Activated CD4-positive, alpha-beta T cell treated with anti-CD3 and anti-CD28 coated beads, Interleukin-2, amount 10 ng/mL, durations not matched to agents 7 days and 5 days (primary cell): Measurements from ENCODE around the gene DPM2. TPM values are rescaled to one million over a fixed set of nuclear protein-coding genes. Genes with fewer than 3 reads are reported as not detected.

ENCODE experiments used
- CTCF ChIA-PET: fragments of 350-600 bp; sonication (Branson Sonifier 250); formaldehyde crosslinking; loops from one replicate; lab custom pipeline; 2021; ENCODE audit warnings: antibody characterized with exemption; lab: Charles Lee
- POLR2A ChIA-PET: fragments of 350-600 bp; sonication (Branson Sonifier 250); formaldehyde crosslinking; loops from one replicate; lab custom pipeline; 2021; ENCODE audit warnings: antibody characterized with exemption; lab: Charles Lee
- DNase-seq: peaks from one replicate; pipeline ENCODE4 v3.0.0-alpha.2; 2020
- H3K27ac Mint-ChIP-seq: one replicate; pipeline ENCODE4 v1.8.0; 2021; ENCODE audit warnings: mild to moderate bottlenecking, moderate library complexity, mixed read lengths
- H3K27me3 Mint-ChIP-seq: one replicate; pipeline ENCODE4 v1.8.0; 2021; ENCODE audit warnings: mixed read lengths
- H3K36me3 Mint-ChIP-seq: one replicate; pipeline ENCODE4 v1.8.0; 2021; ENCODE audit warnings: low read depth, mixed read lengths
- H3K4me1 Mint-ChIP-seq: one replicate; pipeline ENCODE4 v1.8.0; 2021; ENCODE audit warnings: mixed read lengths
- H3K4me3 Mint-ChIP-seq: one replicate; pipeline ENCODE4 v1.8.0; 2021; ENCODE audit warnings: mild to moderate bottlenecking, moderate library complexity, mixed read lengths
- H3K9me3 Mint-ChIP-seq: one replicate; pipeline ENCODE4 v1.8.0; 2021; ENCODE audit warnings: mixed read lengths
- total RNA-seq, 2 experiments: library from RNA; stranded (reverse); gene quantifications; one replicate each; pipeline ENCODE4 v1.2.3, GENCODE V29; 2021

The DPM2 gene
- total RNA-seq, 2 experiments from 2014 or later, result 79.9 to 80.4 TPM

DNA sequence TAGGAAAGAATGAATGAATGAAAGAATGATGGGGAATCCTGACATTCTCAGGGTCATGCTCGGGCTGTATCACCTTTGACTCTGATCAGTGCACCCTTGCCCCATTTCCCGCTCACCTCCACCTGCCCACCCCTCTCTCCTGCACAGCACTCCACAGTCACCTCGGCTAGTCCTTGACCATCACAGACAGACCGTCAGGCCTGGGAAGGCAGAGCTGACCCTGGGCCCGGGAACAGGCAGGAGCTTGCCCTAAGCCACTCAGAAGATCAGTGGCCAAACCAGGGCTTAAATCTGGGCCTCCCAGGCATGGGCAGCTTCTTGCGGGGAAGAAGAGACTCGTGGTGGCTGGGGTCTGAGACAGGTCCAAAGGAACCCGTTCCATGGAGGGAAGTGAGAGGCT lies 41.8 kb downstream of the DPM2 start:
- peaks cover 14% of the 10 kb centered on the region for H3K9me3 Mint-ChIP-seq

DNA sequence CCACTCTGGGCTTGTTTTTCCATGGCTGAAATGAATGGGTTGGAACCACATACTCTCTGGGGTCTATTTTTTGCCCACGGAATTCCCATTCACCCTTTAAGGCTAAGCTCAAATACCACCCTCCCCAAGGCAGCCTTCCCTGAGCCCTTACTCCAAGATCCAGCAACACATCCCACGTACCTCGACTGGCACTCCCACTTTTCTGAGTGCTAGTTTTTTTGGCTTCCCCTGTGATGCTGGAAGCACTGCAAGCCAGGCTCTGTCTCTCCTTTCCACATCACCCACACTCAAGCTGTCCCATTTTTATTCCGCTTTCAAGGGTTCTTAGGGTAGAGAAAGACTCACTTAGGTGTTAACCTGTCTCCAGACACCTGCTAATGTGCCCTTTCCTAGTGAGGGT lies 44.3 kb downstream of the DPM2 start:
- POLR2A ChIA-PET, result no interaction called here
- Mint-ChIP-seq H3K27me3 (no peaks in the 10 kb centered on the region), H3K4me1 (peaks cover 29% of the 10 kb centered on the region), H3K36me3 (peaks cover 79% of the 10 kb centered on the region), H3K27ac (no peak overlapping the region), H3K9me3 (peaks cover 14% of the 10 kb centered on the region), H3K4me3 (no peak overlapping the region)
- CTCF ChIA-PET, result interaction anchor here (0.7 to 1.6 kb wide), 3 partner anchors 28 to 158 kb away, joined by 3 to 9 read pairs (median 4); partner anchors contain the start of gene TOR2A
- no peak for DNase-seq

More for the DNA sequence above, 41.8 kb downstream of the DPM2 start:
- Mint-ChIP-seq H3K4me3 (no peak overlapping the region), H3K36me3 (peaks cover 74% of the 10 kb centered on the region), H3K27ac (no peak overlapping the region), H3K27me3 (no peaks in the 10 kb centered on the region), H3K4me1 (peaks cover 38% of the 10 kb centered on the region)
- ChIA-PET CTCF (interaction anchor here (1.0 to 1.9 kb wide), 4 partner anchors 14 to 161 kb away, joined by 3 to 8 read pairs (median 4); partner anchors contain the start of gene TOR2A), POLR2A (no interaction called here)
- no peak for DNase-seq

DNA sequence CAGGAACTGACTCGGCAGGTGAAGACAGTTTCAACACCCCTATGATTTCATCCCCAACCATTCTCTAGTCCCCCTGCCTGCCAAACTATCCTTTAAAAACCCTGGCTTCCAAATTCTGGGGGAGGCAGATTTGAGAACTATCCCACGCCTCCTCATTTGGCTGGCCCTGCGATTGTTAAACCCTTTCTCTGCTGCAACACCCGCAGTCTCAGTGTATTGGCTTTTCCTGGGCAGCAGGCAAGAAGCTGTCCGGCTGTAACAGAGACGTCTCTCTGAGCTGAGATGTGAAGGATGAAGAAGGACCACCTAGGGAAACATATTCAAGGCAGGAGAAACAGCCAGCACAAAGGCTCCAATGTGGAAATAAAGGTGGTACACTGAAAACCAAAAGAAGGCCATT lies 44.8 kb downstream of the DPM2 start:
- H3K27me3 Mint-ChIP-seq, result no peaks in the 10 kb centered on the region
- ChIA-PET POLR2A (no interaction called here), CTCF (interaction anchor here (1.2 to 1.6 kb wide), 3 partner anchors 23 to 157 kb away, joined by 4 to 9 read pairs (median 4); partner anchors contain the start of gene TOR2A)
- H3K36me3 Mint-ChIP-seq, result peaks cover 79% of the 10 kb centered on the region
- no peak overlapping the region for H3K4me3 Mint-ChIP-seq
- H3K27ac Mint-ChIP-seq, result peak overlapping the region; percentile 1
- H3K9me3 Mint-ChIP-seq, result peaks cover 14% of the 10 kb centered on the region
- no peak for DNase-seq
- H3K4me1 Mint-ChIP-seq, result peaks cover 26% of the 10 kb centered on the region

DNA sequence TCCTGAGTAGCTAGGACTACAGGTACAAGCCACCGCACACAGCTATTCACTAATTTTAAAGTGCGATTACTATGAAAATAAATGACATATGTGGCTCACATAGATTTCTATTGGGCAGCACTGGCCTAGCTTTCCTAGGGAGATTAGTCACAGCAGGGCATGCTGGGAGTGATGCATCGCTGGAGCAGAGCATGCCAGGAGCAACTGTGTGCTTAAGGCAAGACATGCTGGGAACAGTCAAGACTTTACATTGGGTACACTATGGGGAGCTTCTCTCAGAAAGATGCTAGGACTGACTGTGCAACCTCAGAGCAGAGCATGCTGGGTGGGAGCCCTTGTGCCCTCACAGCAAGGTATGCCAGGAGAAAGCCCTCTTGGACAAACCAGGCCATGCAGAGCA lies 47.6 kb downstream of the DPM2 start:
- peaks cover 15% of the 10 kb centered on the region for H3K4me1 Mint-ChIP-seq
- no peak overlapping the region for H3K27ac Mint-ChIP-seq
- peaks cover 14% of the 10 kb centered on the region for H3K9me3 Mint-ChIP-seq
- no peak for DNase-seq
- H3K27me3 Mint-ChIP-seq, result no peaks in the 10 kb centered on the region
- H3K4me3 Mint-ChIP-seq, result no peak overlapping the region
- ChIA-PET CTCF (interaction anchor here (0.9 to 2.1 kb wide), 6 partner anchors 14 to 155 kb away, joined by 4 to 8 read pairs (median 4); partner anchors contain the start of gene TOR2A), POLR2A (no interaction called here)
- H3K36me3 Mint-ChIP-seq, result peaks cover 71% of the 10 kb centered on the region

DNA sequence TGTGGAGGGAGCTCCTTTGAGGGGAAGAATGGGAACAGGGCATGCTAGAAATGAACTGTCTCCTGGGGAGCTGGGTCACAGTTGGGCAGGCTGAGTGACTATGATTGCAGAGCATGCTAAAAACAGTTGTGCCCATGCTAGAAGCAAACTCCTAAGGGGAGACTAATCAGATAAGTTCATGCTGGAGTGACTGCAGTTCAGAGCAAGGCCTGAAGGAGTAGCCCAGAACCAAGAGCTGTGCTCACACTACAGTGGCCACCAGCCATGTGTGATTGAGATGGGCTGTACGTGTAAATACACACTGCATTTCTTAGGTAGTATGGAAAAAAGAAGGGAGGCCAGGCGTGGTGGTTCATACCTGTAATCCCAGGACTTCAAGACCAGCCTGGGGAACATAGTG lies 49.9 kb downstream of the DPM2 start:
- Mint-ChIP-seq H3K4me1 (peaks cover 15% of the 10 kb centered on the region), H3K27me3 (no peaks in the 10 kb centered on the region), H3K27ac (no peak overlapping the region), H3K9me3 (peaks cover 2% of the 10 kb centered on the region), H3K4me3 (no peak overlapping the region), H3K36me3 (peaks cover 62% of the 10 kb centered on the region)
- POLR2A ChIA-PET, result no interaction called here
- DNase-seq, result no peak
- CTCF ChIA-PET, result interaction anchor here (0.5 to 1.4 kb wide), 4 partner anchors 18 to 717 kb away, joined by 3 to 6 read pairs (median 4); no protein-coding TSS in a partner anchor

DNA sequence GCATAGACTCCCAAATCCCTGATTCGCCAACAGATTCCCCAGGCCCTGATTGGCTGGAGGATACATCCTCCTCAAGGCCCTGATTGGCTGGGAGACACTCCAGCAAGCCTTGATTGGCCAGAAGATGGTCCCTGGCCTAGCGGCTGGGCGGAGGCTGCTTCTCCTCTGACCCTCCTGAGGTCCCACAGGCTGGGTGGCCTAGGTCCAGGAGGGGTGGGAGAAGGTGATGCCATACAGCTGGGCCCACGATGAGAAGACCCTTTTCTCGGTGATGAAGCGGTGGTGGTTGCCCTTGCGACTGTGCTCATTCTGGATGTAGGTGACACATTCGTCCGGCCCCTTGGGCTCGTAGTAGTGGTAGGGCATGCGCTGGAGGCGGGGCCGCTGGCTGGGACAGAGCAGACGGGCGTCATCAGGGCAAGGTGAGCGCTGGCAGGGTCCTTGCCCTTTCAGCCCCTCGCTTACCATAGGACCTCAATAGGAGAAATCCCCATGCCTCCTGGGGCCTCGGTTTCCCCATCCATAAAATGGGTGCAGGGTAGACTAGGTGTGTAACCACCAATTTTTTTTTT lies 51.2 kb downstream of the DPM2 start:
- Mint-ChIP-seq H3K9me3 (no peaks in the 10 kb centered on the region), H3K27ac (no peak overlapping the region), H3K36me3 (peaks cover 54% of the 10 kb centered on the region), H3K27me3 (no peaks in the 10 kb centered on the region), H3K4me3 (no peak overlapping the region), H3K4me1 (peaks cover 7% of the 10 kb centered on the region)
- ChIA-PET POLR2A (no interaction called here), CTCF (interaction anchor here (1.1 to 1.4 kb wide), 2 partner anchors 17 to 34 kb away, joined by 3 to 6 read pairs; no protein-coding TSS in a partner anchor)
- no peak for DNase-seq

DNA sequence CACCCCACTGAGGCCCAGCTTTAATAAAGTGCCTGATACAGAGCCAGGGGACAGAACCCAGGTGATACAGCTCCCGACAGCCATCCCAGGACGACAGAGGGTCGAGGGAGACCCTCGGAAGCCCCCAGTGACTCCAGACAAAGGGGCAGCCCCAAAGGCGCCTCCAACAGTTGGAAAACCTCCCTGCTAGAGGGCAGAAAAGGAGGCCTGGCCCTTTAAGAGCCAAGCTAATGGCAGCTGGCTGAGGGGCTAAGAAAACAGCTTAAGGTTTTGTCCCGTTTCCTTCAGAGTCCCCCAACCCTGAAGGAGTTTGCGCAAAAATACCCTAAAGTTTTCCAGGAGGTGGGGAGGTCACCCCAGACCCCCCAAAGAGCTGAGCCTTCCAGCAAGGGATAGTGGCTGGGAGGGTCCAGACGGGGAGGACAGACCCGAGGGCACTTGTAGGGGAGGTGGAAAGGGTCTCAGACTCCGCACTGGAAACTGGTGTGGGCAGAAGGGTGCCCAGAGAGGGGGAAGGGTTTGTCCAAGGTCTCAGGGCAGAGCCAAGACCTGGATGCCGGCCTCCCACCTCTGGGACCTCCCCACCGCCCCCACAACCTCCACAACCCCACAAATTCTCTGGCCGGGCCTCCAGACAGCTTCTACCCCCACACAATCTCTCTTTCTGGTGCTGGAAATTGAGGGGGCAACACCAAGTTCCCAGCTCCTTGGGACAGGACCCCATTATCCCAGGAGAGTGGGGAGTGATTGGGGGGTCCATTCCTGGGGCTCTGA lies 52.0 kb downstream of the DPM2 start:
- H3K27me3 Mint-ChIP-seq, result no peaks in the 10 kb centered on the region
- H3K36me3 Mint-ChIP-seq, result peaks cover 47% of the 10 kb centered on the region

More for the DNA sequence above, 52.0 kb downstream of the DPM2 start:
- CTCF ChIA-PET, result interaction anchor here (0.6 to 1.6 kb wide), 6 partner anchors 9 to 151 kb away, joined by 3 to 11 read pairs (median 3); partner anchors contain the start of gene TOR2A
- Mint-ChIP-seq H3K9me3 (no peaks in the 10 kb centered on the region), H3K4me3 (no peak overlapping the region), H3K27ac (no peak overlapping the region), H3K4me1 (peaks cover 5% of the 10 kb centered on the region)
- POLR2A ChIA-PET, result no interaction called here
- no peak for DNase-seq

Other genes starting within 250 kb of the DPM2 start
- not detected for gene CFAP157, start 230.9 kb downstream of the DPM2 start, total RNA-seq
- 10 to 100 TPM in 1 of 2 experiments, 1 to 10 TPM in 1; 8.7 to 11.0 TPM for gene PTRH1, start 222.2 kb downstream of the DPM2 start, total RNA-seq
- 1 to 10 TPM; 1.2 to 1.6 TPM for gene TTC16, start 221.8 kb downstream of the DPM2 start, total RNA-seq
- 10 to 100 TPM; 21.7 to 24.0 TPM for gene TOR2A, start 202.6 kb downstream of the DPM2 start, total RNA-seq
- gene SH2D3C, start 159.2 kb downstream of the DPM2 start, total RNA-seq, result 10 to 100 TPM; 67.9 to 71.4 TPM
- 100 to 1,000 TPM in 1 of 2 experiments, 10 to 100 TPM in 1; 99.4 to 110 TPM for gene CDK9, start 151.8 kb downstream of the DPM2 start, total RNA-seq
- gene FPGS, start 135.0 kb downstream of the DPM2 start, total RNA-seq, result 10 to 100 TPM; 66.7 to 78.1 TPM
- gene ENG, start 83.2 kb downstream of the DPM2 start, total RNA-seq, result 10 to 100 TPM; 17.2 to 17.3 TPM
- 10 to 100 TPM; 53.7 to 62.3 TPM for gene AK1, start 60.2 kb downstream of the DPM2 start, total RNA-seq
- 100 to 1,000 TPM; 100 to 122 TPM for gene ST6GALNAC6, start 38.3 kb downstream of the DPM2 start, total RNA-seq
- 10 to 100 TPM; 16.8 to 22.4 TPM for gene ST6GALNAC4, start 20.8 kb downstream of the DPM2 start, total RNA-seq
- gene PIP5KL1, start 7.1 kb downstream of the DPM2 start, total RNA-seq, result 1 to 10 TPM; 2.5 to 4.1 TPM
- 100 to 1,000 TPM; 412 to 477 TPM for gene EEIG1, start 43.1 kb upstream of the DPM2 start, total RNA-seq
- 10 to 100 TPM; 13.9 to 14.2 TPM for gene NAIF1, start 129.5 kb upstream of the DPM2 start, total RNA-seq
- 10 to 100 TPM; 14.6 to 18.4 TPM for gene SLC25A25, start 130.4 kb upstream of the DPM2 start, total RNA-seq
- gene PTGES2, start 189.9 kb upstream of the DPM2 start, total RNA-seq, result 10 to 100 TPM; 57.2 to 59.9 TPM
- gene LCN2, start 211.6 kb upstream of the DPM2 start, total RNA-seq, result not detected
- gene BBLN, start 222.4 kb upstream of the DPM2 start, total RNA-seq, result 10 to 100 TPM; 92.5 to 94.2 TPM